Upper lobe of left lung (tissue), 6 donors: ENCODE results near the gene RNF31. TPM values are rescaled to one million over a fixed set of nuclear protein-coding genes. Genes with fewer than 3 reads are reported as not detected.

ENCODE experiments used
- ATAC-seq, 2 donors: fragments of 200-7000 bp; cut with Tn5 transposase; one replicate each; pipeline ENCODE4 v1.9.1; 2022; ENCODE audit warnings: mild to moderate bottlenecking in 2 of 2, moderate library complexity in 2 of 2; ENCODE audit not compliant: low FRiP score in 2 of 2
- DNase-seq, 2 donors: peaks; one replicate each; pipeline ENCODE4 v3.0.0-alpha.2; 2019 to 2020
- H3K27ac ChIP-seq, 4 donors: fragments of 200-600 bp; sonication (generic); one replicate each; pipeline ENCODE4 v1.5.1; 2016 to 2019
- H3K27me3 ChIP-seq, 4 donors: fragments of 200-600 bp; sonication (generic); one replicate each; pipeline ENCODE4 v1.5.1; 2017 to 2019
- H3K36me3 ChIP-seq, 4 donors: fragments of 200-600 bp; sonication (generic); one replicate each; pipeline ENCODE4 v1.5.1; 2016 to 2019
- H3K4me1 ChIP-seq, 4 donors: fragments of 200-600 bp; sonication (generic); one replicate each; pipeline ENCODE4 v1.5.1; 2018 to 2019
- H3K4me3 ChIP-seq, 4 donors: fragments of 200-600 bp; sonication (generic); one replicate each; pipeline ENCODE4 v1.5.1; 2017 to 2019; ENCODE audit warnings: mild to moderate bottlenecking in 2 of 4, moderate library complexity in 1 of 4
- H3K9me3 ChIP-seq, 4 donors: fragments of 200-600 bp; sonication (generic); one replicate each; pipeline ENCODE4 v1.5.1; 2018 to 2019
- CTCF ChIP-seq, 6 experiments: fragments of 450-650 bp in 4 of 6; fragments of 200-600 bp in 2 of 6; sonication (generic) in 2 of 6; IDR thresholded peaks; one replicate each; pipeline ENCODE4 v1.5.1; 2016 to 2019; ENCODE audit warnings: antibody characterized with exemption in 6 of 6
- EP300 ChIP-seq, 4 donors: sonication (generic); formaldehyde crosslinking; IDR thresholded peaks; one replicate each; pipeline ENCODE4 v1.5.1; 2017; ENCODE audit warnings: antibody characterized with exemption in 4 of 4, control low read depth in 2 of 4
- POLR2A ChIP-seq, 4 donors: fragments of 450-650 bp; IDR thresholded peaks; one replicate each; pipeline ENCODE4 v1.5.1; 2016 to 2017; ENCODE audit warnings: antibody characterized with exemption in 4 of 4, mild to moderate bottlenecking in 2 of 4
- POLR2AphosphoS5 ChIP-seq, 2 donors: sonication (generic); formaldehyde crosslinking; IDR thresholded peaks; one replicate each; pipeline ENCODE4 v1.5.1; 2017; ENCODE audit warnings: antibody characterized with exemption in 2 of 2
- whole genome bisulfite sequencing, 2 donors: methylation state at CpG; one replicate each; pipeline ENCODE4 v1.1.5; 2017 to 2018; 5-methylcytosine and 5-hydroxymethylcytosine counted together
- total RNA-seq, 6 donors: library from RNA; depleted of rRNA in 4 of 6; stranded (reverse); fragments of >200 nt in 4 of 6; gene quantifications; one replicate each; pipeline versions ENCODE4 v1.1.0 to v1.2.1, GENCODE V29; 2016 to 2021
- donor health status: DM: no; HTN: no; CAD: no; lungs with moderate emphysema.
- donor health status: DM: no; HTN: yes; CAD: no; lungs with severe emphysema.

Gene RNF31
- total RNA-seq, 6 donors from 2014 or later, result 52.1 to 173 (median 63.9) TPM

GRCh38 chr14:24145690-24146452, 1.4 kb upstream of the RNF31 start:
- peak overlapping the region; percentile 43 to 99 (median 93) for H3K4me3 ChIP-seq
- DNase-seq, result no peak
- H3K27me3 ChIP-seq, result no peaks in the 10 kb centered on the region
- no peaks in the 10 kb centered on the region for H3K9me3 ChIP-seq
- 7 to 11% methylated on average over 7 to 9 of the region's 9 CpGs for WGBS, 2 donors
- TF ChIP-seq CTCF (IDR thresholded peaks at IDR 0.05) (no peak), EP300 (IDR thresholded peaks at IDR 0.05) (no peak), POLR2A (IDR thresholded peaks at IDR 0.05) (no peak), POLR2AphosphoS5 (IDR thresholded peaks at IDR 0.05) (no peak)
- peak overlapping the region; percentile 87 to 96 (median 92) for H3K27ac ChIP-seq
- ATAC-seq, result no peak
- H3K36me3 ChIP-seq, result peaks cover 21 to 32% (median 25%) of the 10 kb centered on the region in 4 donors
- H3K4me1 ChIP-seq, result peaks cover 26 to 47% (median 29%) of the 10 kb centered on the region in 4 donors

DNA sequence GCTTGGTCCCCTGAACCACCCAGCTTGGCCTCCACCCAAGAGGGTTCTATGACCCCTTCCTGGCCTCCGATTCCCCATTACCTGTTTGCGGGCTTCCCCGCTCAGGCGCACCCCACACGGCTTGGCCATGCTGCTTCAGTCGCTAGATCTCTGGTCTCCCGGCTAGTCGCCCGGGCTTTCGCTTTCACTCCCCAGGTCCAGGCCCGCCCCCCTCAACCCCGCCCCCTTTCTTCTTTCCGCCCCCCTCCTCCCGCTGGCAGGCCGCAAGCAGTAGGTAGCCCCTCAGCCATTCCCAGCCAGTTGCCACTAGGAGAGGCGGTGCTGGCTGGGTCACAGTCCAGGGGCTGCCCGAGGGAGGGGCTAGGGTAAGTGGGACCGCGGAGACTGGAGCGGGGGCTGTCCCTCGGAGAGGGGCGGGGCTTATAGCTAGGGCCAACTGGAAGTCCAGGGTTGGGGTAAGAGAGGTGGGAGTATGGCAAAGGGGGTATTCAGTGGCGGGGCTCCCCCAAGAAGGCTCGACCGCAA, 783 bp upstream of the RNF31 start, which contains the start of gene PSME2:
Gene PSME2, minus strand, starts transcription at position 158 of the 525 bp plus-strand sequence. Its CDS starts 29 bp downstream, at position 129.
- peak; percentile 64 to 67 for TF ChIP-seq POLR2AphosphoS5 (IDR thresholded peaks at IDR 0.05)
- TF ChIP-seq POLR2A (IDR thresholded peaks at IDR 0.05), result peak in 2 of 4 donors; percentile 41 to 54
- TF ChIP-seq EP300 (IDR thresholded peaks at IDR 0.05), result no peak
- H3K27me3 ChIP-seq, result no peaks in the 10 kb centered on the region
- H3K9me3 ChIP-seq, result no peaks in the 10 kb centered on the region
- ATAC-seq (peak; percentile 93 to 95), DNase-seq (peak; percentile 91 to 99)
- peaks cover 26 to 45% (median 29%) of the 10 kb centered on the region in 4 donors for H3K4me1 ChIP-seq
- H3K4me3 ChIP-seq, result peak within 1 kb of the TSS; percentile 67 to 99 (median 93)
- H3K36me3 ChIP-seq, result peaks cover 24 to 38% (median 31%) of the 10 kb centered on the region in 4 donors
- 0 to 1% methylated on average over 16 to 24 of the region's 25 CpGs for WGBS, 2 donors
- peak within 1 kb of the TSS; percentile 87 to 96 (median 92) for H3K27ac ChIP-seq

DNA sequence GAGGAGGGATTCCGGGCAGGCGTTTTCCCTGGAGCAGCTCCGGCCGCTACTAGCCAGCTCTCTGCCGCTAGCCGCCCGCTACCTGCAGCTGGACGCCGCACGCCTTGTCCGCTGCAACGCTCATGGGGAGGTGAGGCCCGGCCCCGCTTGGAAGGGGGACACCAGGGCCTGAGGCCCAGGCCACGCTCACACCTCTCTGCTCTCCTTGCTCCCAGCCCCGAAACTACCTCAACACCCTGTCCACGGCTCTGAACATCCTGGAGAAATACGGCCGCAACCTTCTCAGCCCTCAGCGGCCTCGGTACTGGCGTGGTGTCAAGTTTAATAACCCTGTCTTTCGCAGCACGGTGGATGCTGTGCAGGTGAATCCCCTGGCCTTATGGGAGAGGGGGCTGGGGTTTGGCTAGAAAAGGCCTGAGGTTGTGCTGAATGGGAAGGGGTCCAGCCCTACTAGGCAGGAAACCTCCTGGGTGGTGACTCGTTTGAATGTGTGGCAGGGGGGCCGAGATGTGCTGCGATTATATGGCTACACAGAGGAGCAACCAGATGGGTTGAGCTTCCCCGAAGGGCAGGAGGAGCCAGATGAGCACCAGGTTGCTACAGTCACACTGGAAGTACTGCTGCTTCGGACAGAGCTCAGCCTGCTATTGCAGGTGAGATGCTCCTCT, 597 bp downstream of the RNF31 start:
- no peaks in the 10 kb centered on the region for H3K9me3 ChIP-seq
- H3K4me3 ChIP-seq, result peak overlapping the region; percentile 67 to 99 (median 93)
- WGBS, 2 donors, result 10 to 13% methylated on average over 12 to 17 of the region's 29 CpGs
- peak overlapping the region; percentile 87 to 96 (median 91) for H3K27ac ChIP-seq
- ATAC-seq (no peak), DNase-seq (no peak)
- H3K27me3 ChIP-seq, result no peaks in the 10 kb centered on the region
- H3K36me3 ChIP-seq, result peaks cover 29 to 52% (median 43%) of the 10 kb centered on the region in 4 donors
- peaks cover 19 to 37% (median 23%) of the 10 kb centered on the region in 4 donors for H3K4me1 ChIP-seq
- no peak for TF ChIP-seq CTCF (IDR thresholded peaks at IDR 0.05)
- TF ChIP-seq EP300 (IDR thresholded peaks at IDR 0.05), result no peak
- no peak for TF ChIP-seq POLR2A (IDR thresholded peaks at IDR 0.05)
- TF ChIP-seq POLR2AphosphoS5 (IDR thresholded peaks at IDR 0.05), result no peak

DNA sequence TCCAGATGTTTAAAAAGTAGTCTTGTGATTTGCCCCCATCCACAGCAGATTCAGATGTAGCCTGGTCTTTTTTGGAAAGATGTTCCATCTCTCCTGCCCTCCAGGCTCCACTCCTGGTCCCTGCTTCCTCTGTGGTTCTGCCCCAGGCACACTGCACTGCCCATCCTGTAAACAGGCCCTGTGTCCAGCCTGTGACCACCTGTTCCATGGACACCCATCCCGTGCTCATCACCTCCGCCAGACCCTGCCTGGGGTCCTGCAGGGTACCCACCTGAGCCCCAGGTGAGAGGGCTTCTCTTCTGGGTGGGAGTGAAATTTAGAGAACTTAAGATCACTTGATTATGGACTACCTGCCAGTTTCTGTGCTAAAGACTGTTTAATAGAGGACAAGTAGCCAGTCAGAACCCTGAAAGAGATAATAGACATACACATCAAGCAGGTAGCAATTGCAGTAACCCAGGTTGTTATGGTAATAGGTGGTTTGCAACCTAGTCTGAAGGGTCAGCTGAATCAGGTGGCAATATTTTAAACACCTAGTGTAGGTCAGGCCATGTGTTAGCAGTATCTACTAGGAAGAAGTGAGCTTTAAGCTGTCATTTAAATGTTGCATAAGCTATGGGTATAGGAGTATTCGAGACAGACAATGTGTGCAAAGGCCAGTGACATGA, 2.1 kb downstream of the RNF31 start:
- TF ChIP-seq POLR2AphosphoS5 (IDR thresholded peaks at IDR 0.05) (no peak), POLR2A (IDR thresholded peaks at IDR 0.05) (no peak), EP300 (IDR thresholded peaks at IDR 0.05) (no peak), CTCF (IDR thresholded peaks at IDR 0.05) (no peak)
- Histone ChIP-seq H3K27me3 (no peaks in the 10 kb centered on the region), H3K9me3 (no peaks in the 10 kb centered on the region), H3K4me1 (peaks cover 19 to 37% (median 23%) of the 10 kb centered on the region in 4 donors), H3K27ac (no peak overlapping the region), H3K36me3 (peaks cover 28 to 58% (median 43%) of the 10 kb centered on the region in 4 donors), H3K4me3 (no peak overlapping the region)
- 97 to 100% methylated on average over 3 of the region's 3 CpGs for WGBS, 2 donors
- ATAC-seq (no peak), DNase-seq (no peak)
